RWPE1 (cell line): ENCODE measurements around the gene OR2F2.

ENCODE experiments used
- CTCF ChIA-PET: fragments of 350-600 bp; sonication (Branson Sonifier 250); formaldehyde crosslinking; extraction: SDS; loops from one replicate; lab custom pipeline; 2021; lab: Yijun Ruan, JAX
- POLR2A ChIA-PET: fragments of 400-600 bp; formaldehyde crosslinking; extraction: SDS; loops from one replicate; lab custom pipeline; 2020; ENCODE audit warnings: antibody characterized with exemption; ENCODE audit not compliant: low non-redundant PET; lab: Yijun Ruan, JAX
- DNase-seq: peaks from one replicate; pipeline ENCODE4 v3.0.0; 2012; ENCODE audit warnings: low spot score
- H3K27ac ChIP-seq: fragments of 450-650 bp; 2 replicates; pipeline ENCODE4 v1.5.1; 2017
- CTCF ChIP-seq: fragments of 450-650 bp; conservative IDR thresholded peaks from 2 replicates; pipeline ENCODE4 v1.5.1; 2017; ENCODE audit warnings: low read depth, mild to moderate bottlenecking

OR2F2 gene

GRCh38 chr7:143910473-143911248, 24.4 kb upstream of the OR2F2 start:
- no peak for TF ChIP-seq CTCF
- H3K27ac ChIP-seq: no peak overlapping the region
- ChIA-PET CTCF (no interaction called here), POLR2A (no interaction called here)
- DNase-seq: no peak

DNA sequence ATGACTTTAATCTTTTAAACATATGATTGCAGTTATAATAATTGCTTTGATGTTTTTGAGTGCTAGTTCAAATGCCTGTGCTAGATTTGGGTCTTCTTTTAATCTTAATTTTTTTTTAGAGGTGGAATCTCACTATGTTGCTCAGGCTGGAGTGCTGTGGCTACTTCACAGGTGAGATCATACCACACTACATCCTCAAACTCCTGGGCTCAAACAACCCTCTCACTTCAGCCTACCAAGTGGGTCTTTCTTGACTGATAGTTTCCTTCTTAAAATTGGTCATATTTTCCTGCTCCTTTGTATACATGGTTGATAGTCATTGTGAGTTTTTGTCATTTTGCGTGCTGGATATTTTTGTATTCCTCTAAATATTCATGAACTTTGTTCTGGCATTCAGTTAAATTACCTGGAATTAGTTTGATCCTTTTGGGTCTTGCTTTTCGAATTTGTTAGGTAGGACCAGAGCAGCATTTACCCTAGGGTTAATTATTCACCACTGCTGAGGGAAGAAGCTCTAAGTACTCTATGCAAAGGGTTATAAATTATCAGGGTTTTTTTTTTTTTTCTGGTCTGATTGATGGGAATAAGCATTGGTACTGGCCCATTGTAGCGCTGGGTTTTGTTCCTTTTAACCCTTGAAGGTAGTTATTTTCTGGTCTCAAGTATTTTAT, 21.0 kb upstream of the OR2F2 start:
- TF ChIP-seq CTCF: no peak
- CTCF ChIA-PET: interaction anchor here (0.6 kb wide), 1 partner anchor 699 kb away, joined by 3 read pairs; no protein-coding TSS in a partner anchor
- DNase-seq: no peak
- POLR2A ChIA-PET: no interaction called here
- H3K27ac ChIP-seq: no peak overlapping the region

DNA sequence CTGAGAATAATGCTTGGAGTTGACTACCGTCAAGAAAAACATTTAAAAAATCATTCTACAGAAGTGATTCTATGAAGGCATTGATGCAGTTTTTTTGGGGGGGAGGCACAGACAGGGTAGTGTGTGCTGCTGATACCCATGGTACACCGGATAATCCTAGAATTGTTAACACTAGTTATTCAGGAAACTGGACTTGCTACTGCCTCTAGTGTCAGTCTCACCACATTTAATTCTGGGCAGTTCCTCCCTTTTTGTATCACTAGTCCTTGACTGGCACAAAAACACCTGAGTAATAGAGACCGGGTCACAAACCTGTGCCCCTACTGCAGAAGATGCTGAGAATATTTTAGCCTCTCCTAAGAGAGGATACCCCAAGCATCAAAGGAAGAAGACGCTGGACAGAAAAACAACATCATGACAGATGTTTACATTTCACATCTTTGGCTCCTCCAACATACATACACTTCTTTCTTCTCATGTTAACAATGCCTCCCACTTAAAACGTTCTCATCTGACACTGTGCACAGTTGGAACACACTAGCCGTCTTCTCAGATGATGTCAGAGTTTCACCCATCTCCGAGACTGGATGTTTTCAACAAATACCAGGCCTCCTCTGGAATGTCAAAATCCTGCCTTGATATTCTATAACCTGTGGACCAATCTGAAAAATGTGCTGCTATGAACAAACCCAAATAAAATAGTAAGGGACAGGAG, 19.9 kb upstream of the OR2F2 start:
- TF ChIP-seq CTCF: no peak
- DNase-seq: no peak
- no peak overlapping the region for H3K27ac ChIP-seq
- POLR2A ChIA-PET: no interaction called here
- CTCF ChIA-PET: interaction anchor here (0.6 kb wide), 1 partner anchor 700 kb away, joined by 3 read pairs; no protein-coding TSS in a partner anchor

GRCh38 chr7:143924851-143925250, 10.2 kb upstream of the OR2F2 start:
- POLR2A ChIA-PET: no interaction called here
- no peak for DNase-seq
- CTCF ChIA-PET: no interaction called here
- no peak for TF ChIP-seq CTCF
- no peak overlapping the region for H3K27ac ChIP-seq

DNA sequence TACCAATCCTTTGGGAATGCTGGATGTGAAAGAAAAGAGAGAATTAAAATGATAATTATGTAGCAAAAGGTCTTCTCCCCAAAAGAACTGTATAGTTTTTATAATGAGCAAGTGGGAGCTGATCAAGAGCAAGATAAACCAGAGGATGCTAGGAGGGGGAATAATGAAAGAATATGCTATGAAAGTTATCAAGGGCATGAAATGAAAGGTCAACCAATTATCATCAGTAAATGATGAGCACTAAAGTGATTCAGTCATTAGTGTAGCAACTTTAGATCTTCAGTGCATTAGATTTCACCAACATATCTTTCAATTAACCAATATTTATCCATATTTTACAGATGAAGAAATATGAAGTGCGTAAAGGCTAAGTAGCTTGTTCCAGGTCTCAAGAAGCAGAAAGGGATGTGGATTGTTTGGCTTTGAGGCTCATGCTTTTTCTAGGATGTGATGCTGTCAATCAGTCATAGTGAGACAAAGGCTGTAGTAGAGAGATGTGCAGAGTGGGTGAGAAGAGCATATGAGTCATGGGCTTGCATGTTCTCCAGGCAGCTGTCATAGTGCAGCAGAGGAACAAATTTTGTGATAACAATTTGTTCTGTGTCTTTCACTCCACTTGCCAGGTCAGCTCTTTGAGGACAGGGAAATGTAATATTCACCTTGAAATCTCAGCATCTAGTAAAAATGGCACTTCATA, 5.7 kb upstream of the OR2F2 start:
- POLR2A ChIA-PET: no interaction called here
- TF ChIP-seq CTCF: no peak

DNA sequence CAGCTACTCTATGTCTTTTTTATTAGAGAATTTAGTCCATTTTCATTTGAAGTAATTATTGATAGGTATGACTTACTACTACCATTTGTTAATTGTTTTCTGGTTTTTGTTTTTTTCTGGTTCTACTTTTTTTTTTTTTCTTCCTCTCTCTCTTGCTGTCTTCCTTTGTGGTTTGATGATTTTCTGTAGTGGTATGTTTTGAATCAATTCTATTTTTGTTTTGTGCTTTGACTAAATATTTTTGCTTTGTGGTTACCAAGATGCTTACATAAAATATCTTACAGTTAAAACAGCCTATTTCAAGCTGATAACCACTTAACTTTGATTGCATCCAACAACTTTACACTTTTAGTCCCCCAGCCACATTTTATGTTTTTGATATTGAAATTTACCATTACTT, 3.3 kb upstream of the OR2F2 start:
- POLR2A ChIA-PET: no interaction called here
- no peak for DNase-seq
- CTCF ChIA-PET: interaction anchor here (0.6 kb wide), 1 partner anchor 37 kb away, joined by 4 read pairs; no protein-coding TSS in a partner anchor
- no peak overlapping the region for H3K27ac ChIP-seq
- no peak for TF ChIP-seq CTCF

More for the DNA sequence above, 5.7 kb upstream of the OR2F2 start:
- H3K27ac ChIP-seq: no peak overlapping the region
- CTCF ChIA-PET: no interaction called here
- DNase-seq: no peak
